CD4-positive, alpha-beta T cell (primary cell): ENCODE measurements around the gene IL11. TPM values are rescaled to one million over a fixed set of nuclear protein-coding genes. Genes with fewer than 3 reads are reported as not detected.
A peak's percentile ranks its signal among the peaks of the same experiment; 100 is the strongest.

ENCODE experiments used
- ATAC-seq: fragments of 200-7000 bp; cut with Tn5 transposase; one replicate; pipeline ENCODE4 v1.10.0; 2022; ENCODE audit warnings: mild to moderate bottlenecking; ENCODE audit not compliant: poor library complexity
- CTCF ChIA-PET: fragments of 350-600 bp; sonication (Branson Sonifier 250); formaldehyde crosslinking; loops from one replicate; lab custom pipeline; 2021; ENCODE audit warnings: antibody characterized with exemption, inconsistent platforms; lab: Charles Lee
- POLR2A ChIA-PET: fragments of 350-600 bp; sonication (Branson Sonifier 250); formaldehyde crosslinking; loops from one replicate; lab custom pipeline; 2021; ENCODE audit warnings: antibody characterized with exemption, inconsistent platforms; lab: Charles Lee
- DNase-seq, 14 experiments: peaks; one replicate each; pipeline ENCODE4 v3.0.0-alpha.2; 2013 to 2020; ENCODE audit warnings: mixed read lengths in 2 of 14
- H3K27ac ChIP-seq, 2 donors: one replicate each; pipeline versions ENCODE4 v1.5.1 to v1.7.0; 2013; ENCODE audit warnings: low read length in 2 of 2, low read depth in 1 of 2, mild to moderate bottlenecking in 1 of 2
- H3K27me3 ChIP-seq, 2 experiments: 1 replicate in 1 of 2; 2 replicates in 1 of 2; pipeline versions ENCODE4 v1.6.1 to v1.7.0; 2013; ENCODE audit warnings: low read length in 2 of 2, control low read depth in 1 of 2, mild to moderate bottlenecking in 1 of 2, moderate library complexity in 1 of 2; ENCODE audit not compliant: insufficient read depth in 2 of 2, control insufficient read depth in 1 of 2
- H3K36me3 ChIP-seq: one replicate; pipeline ENCODE4 v1.6.1; 2013; ENCODE audit warnings: low read length, control low read depth; ENCODE audit not compliant: insufficient read depth
- H3K4me1 ChIP-seq: one replicate; pipeline ENCODE4 v1.6.1; 2013; ENCODE audit warnings: low read length, control low read depth; ENCODE audit not compliant: insufficient read depth
- H3K4me3 ChIP-seq: one replicate; pipeline ENCODE4 v1.5.1; 2013; ENCODE audit warnings: mild to moderate bottlenecking, low read length, moderate library complexity
- H3K9me3 ChIP-seq, 2 experiments: 1 replicate in 1 of 2; 2 replicates in 1 of 2; pipeline versions ENCODE4 v1.6.1 to v1.7.0; 2013; ENCODE audit warnings: low read length in 2 of 2, mild to moderate bottlenecking in 2 of 2, control low read depth in 1 of 2, moderate library complexity in 1 of 2; ENCODE audit not compliant: control insufficient read depth in 1 of 2, insufficient read depth in 1 of 2
- H3K27ac Mint-ChIP-seq: one replicate; pipeline ENCODE4 v1.8.0; 2020; ENCODE audit warnings: mixed read lengths
- H3K27me3 Mint-ChIP-seq: one replicate; pipeline ENCODE4 v1.8.0; 2021; ENCODE audit warnings: mixed read lengths
- H3K36me3 Mint-ChIP-seq: one replicate; pipeline ENCODE4 v1.8.0; 2021; ENCODE audit warnings: low read depth, mixed read lengths
- H3K4me1 Mint-ChIP-seq: one replicate; pipeline ENCODE4 v1.8.0; 2021; ENCODE audit warnings: low read depth, mixed read lengths
- H3K4me3 Mint-ChIP-seq: one replicate; pipeline ENCODE4 v1.8.0; 2020; ENCODE audit warnings: mild to moderate bottlenecking, mixed read lengths
- H3K9me3 Mint-ChIP-seq: one replicate; pipeline ENCODE4 v1.8.0; 2020; ENCODE audit warnings: mixed read lengths
- intact Hi-C, 2 experiments: fragments of 100-400 bp; cut with DNase I in 1 of 2; cut with micrococcal nuclease in 1 of 2; formaldehyde crosslinking; loops; one replicate each; pipeline versions ENCODE4 v1.15.1 to v1.9.0; 2023 to 2025; cut with DNase I, micrococcal nuclease
- total RNA-seq, 174 experiments: library from RNA in 2 of 174; stranded (reverse) in 2 of 174; gene quantifications; one replicate each; pipeline ENCODE4 v1.2.3 and lab custom pipeline; 2021 to 2026
- TF ChIP-seq, protein P1 (sequence below): fragments of 200-600 bp; IDR thresholded peaks from one replicate; pipeline ENCODE4 v1.8.0; 2022; ENCODE audit warnings: antibody characterized with exemption, mild to moderate bottlenecking

Gene IL11
- total RNA-seq, 2 experiments from 2014 or later: 0.22 to 0.92 TPM

DNA sequence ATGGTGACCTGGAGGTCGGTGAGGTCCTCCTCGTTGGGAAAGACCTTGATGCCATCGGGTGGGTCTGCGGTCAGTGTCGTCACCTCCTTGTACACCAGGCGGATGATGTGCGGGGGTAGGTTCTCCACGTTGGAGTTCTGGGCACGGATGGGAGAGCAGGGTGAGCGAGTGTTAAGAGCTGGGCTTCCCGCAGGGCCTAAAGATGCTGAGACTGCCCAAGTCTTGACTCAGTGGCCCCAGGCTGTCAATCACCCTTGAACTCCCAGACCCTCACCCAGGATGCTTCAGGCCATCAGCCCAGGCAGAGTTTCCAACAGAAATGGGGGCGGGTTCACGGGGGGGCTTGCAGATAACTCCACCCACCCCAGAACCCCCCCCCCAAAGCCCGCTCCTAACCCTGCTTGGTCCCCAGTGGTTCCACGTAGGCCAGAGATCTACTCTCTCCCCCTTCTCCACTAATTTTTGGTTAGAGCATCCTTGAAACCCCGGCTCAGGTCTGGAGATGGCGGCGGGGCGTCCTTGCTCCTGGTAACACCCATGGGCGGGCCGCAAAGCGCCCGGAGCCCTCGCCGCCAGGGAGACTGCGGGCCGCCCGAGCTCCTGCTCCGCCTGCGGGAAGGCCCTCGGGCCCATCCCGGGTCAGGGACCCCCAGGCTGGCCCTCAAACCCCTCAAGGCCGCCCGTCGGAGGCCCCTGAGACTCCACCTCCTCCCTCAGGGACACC is 36.7 kb upstream of the IL11 start:
- H3K4me1 ChIP-seq: peaks cover 34% of the 10 kb centered on the region
- intact Hi-C loops: loop anchor here in 1 of 2 experiments (1.0 to 10.0 kb wide), 6 partner anchors 21 to 228 kb away; partner anchors contain the start of genes C19orf85, ISOC2, KMT5C and PPP6R1
- H3K27me3 ChIP-seq: no peaks in the 10 kb centered on the region
- TF ChIP-seq, protein P1, sequence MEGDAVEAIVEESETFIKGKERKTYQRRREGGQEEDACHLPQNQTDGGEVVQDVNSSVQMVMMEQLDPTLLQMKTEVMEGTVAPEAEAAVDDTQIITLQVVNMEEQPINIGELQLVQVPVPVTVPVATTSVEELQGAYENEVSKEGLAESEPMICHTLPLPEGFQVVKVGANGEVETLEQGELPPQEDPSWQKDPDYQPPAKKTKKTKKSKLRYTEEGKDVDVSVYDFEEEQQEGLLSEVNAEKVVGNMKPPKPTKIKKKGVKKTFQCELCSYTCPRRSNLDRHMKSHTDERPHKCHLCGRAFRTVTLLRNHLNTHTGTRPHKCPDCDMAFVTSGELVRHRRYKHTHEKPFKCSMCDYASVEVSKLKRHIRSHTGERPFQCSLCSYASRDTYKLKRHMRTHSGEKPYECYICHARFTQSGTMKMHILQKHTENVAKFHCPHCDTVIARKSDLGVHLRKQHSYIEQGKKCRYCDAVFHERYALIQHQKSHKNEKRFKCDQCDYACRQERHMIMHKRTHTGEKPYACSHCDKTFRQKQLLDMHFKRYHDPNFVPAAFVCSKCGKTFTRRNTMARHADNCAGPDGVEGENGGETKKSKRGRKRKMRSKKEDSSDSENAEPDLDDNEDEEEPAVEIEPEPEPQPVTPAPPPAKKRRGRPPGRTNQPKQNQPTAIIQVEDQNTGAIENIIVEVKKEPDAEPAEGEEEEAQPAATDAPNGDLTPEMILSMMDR: no peak
- peaks cover 57% of the 10 kb centered on the region for H3K36me3 Mint-ChIP-seq
- H3K4me3 ChIP-seq: peak overlapping the region; percentile 61
- peak overlapping the region; percentile 20 to 96 for H3K27ac ChIP-seq
- ATAC-seq (no peak), DNase-seq (peak in 10 of 14 experiments; percentile 11 to 57 (median 24))
- H3K4me1 Mint-ChIP-seq: peaks cover 29% of the 10 kb centered on the region
- ChIA-PET CTCF (interaction anchor here (1.2 kb wide), 1 partner anchor 246 kb away, joined by 3 read pairs; no protein-coding TSS in a partner anchor), POLR2A (interaction anchor here (0.6 to 2.7 kb wide), 23 partner anchors 8 to 1270 kb away, joined by 3 to 45 read pairs (median 8); partner anchors contain the start of genes FIZ1, ISOC2, KMT5C and PPP6R1)
- peak overlapping the region; percentile 94 for H3K4me3 Mint-ChIP-seq
- H3K27ac Mint-ChIP-seq: peak overlapping the region; percentile 99
- H3K9me3 Mint-ChIP-seq: no peaks in the 10 kb centered on the region
- peaks cover 31% of the 10 kb centered on the region for H3K36me3 ChIP-seq
- peaks cover 0 to 3% of the 10 kb centered on the region in 2 experiments for H3K9me3 ChIP-seq
- no peaks in the 10 kb centered on the region for H3K27me3 Mint-ChIP-seq

DNA sequence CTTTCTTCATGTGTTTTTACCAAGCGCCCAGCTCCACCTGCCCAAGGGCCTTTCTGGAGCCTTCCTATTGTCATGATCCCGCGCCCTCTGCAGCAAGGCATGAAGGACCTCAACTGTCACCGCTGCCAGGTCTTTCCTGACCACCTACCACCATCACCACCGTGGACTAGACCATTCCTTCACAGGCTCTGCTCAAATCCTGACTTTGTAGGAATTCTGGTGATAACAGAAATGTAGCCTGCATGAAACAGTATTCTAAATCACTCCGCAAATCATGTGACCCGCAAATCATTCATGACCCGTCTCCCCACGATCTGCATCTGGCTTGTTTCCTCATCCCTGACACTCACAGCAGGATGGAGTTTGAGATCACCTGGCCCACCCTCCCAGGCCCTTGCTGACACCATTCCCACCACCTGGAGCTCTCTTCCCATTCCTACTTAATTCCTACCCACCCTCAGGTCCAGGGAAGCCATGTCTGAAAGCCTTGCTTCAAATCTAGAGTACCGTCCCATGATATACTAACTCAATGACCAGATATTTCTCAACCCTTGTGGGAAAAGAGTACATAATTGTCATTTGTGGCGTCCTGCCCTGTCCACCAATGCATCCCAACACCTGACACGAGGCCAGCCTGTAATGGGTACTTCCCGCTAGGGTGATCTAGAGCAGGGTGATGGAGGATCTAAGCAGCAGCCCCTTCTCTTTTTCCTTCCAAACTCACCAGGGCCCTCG is 36.0 kb upstream of the IL11 start:
- peaks cover 60% of the 10 kb centered on the region for H3K36me3 Mint-ChIP-seq

More for the DNA sequence above, 36.0 kb upstream of the IL11 start:
- intact Hi-C loops: loop anchor here in 1 of 2 experiments (1.0 to 10.0 kb wide), 6 partner anchors 20 to 229 kb away; partner anchors contain the start of genes C19orf85, ISOC2, KMT5C and PPP6R1
- Mint-ChIP-seq H3K9me3 (no peaks in the 10 kb centered on the region), H3K27ac (peak overlapping the region; percentile 99), H3K4me1 (peaks cover 29% of the 10 kb centered on the region), H3K27me3 (no peaks in the 10 kb centered on the region), H3K4me3 (peak overlapping the region; percentile 94)
- peak in 1 of 14 experiments; percentile 38 for DNase-seq
- Histone ChIP-seq H3K36me3 (peaks cover 35% of the 10 kb centered on the region), H3K9me3 (peaks cover 0 to 3% of the 10 kb centered on the region in 2 experiments), H3K27ac (no peak overlapping the region), H3K4me3 (peak overlapping the region; percentile 61), H3K27me3 (no peaks in the 10 kb centered on the region), H3K4me1 (peaks cover 34% of the 10 kb centered on the region)
- POLR2A ChIA-PET: interaction anchor here (1.0 to 2.3 kb wide), 8 partner anchors 12 to 152 kb away, joined by 3 to 45 read pairs (median 11); partner anchors contain the start of genes KMT5C, PPP6R1, RPL28 and TMEM238
- TF ChIP-seq, protein P1: no peak
- CTCF ChIA-PET: interaction anchor here (0.6 kb wide), 1 partner anchor 11 kb away, joined by 3 read pairs; no protein-coding TSS in a partner anchor
- ATAC-seq: no peak
